Glutamatergic neuron (in vitro differentiated cells): ENCODE data around the gene FLT4. TPM values are rescaled to one million over a fixed set of nuclear protein-coding genes. Genes with fewer than 3 reads are reported as not detected.

Source experiments
- DNase-seq: peaks from one replicate; pipeline ENCODE4 v3.0.0; 2022
- H3K27ac Mint-ChIP-seq: one replicate; pipeline ENCODE4 v1.8.0; 2020; ENCODE audit warnings: mild to moderate bottlenecking, mixed read lengths, inconsistent platforms; ENCODE audit not compliant: unreplicated experiment
- H3K27me3 Mint-ChIP-seq: one replicate; pipeline ENCODE4 v1.8.0; 2020; ENCODE audit warnings: mild to moderate bottlenecking, moderate library complexity, mixed read lengths, inconsistent platforms; ENCODE audit not compliant: unreplicated experiment
- H3K36me3 Mint-ChIP-seq: one replicate; pipeline ENCODE4 v1.8.0; 2020; ENCODE audit warnings: mild to moderate bottlenecking, mixed read lengths, inconsistent platforms; ENCODE audit not compliant: unreplicated experiment
- H3K4me1 Mint-ChIP-seq: one replicate; pipeline ENCODE4 v1.8.0; 2020; ENCODE audit warnings: mild to moderate bottlenecking, low read depth, mixed read lengths, inconsistent platforms; ENCODE audit not compliant: unreplicated experiment
- H3K4me3 Mint-ChIP-seq: one replicate; pipeline ENCODE4 v1.8.0; 2020; ENCODE audit warnings: mild to moderate bottlenecking, mixed read lengths, inconsistent platforms; ENCODE audit not compliant: unreplicated experiment
- H3K9me3 Mint-ChIP-seq: one replicate; pipeline ENCODE4 v1.8.0; 2020; ENCODE audit warnings: mild to moderate bottlenecking, moderate library complexity, mixed read lengths, inconsistent platforms; ENCODE audit not compliant: unreplicated experiment
- CTCF ChIP-seq: fragments of 200-600 bp; sonication (generic); IDR thresholded peaks from one replicate; pipeline ENCODE4 v1.5.0; 2021; ENCODE audit not compliant: partially characterized antibody, unreplicated experiment
- total RNA-seq: library from RNA; stranded (reverse); fragmentation: NEBNext Ultra II Directional; extraction: Animal tissue kit (Norgen Biotek cat#: 25700); gene quantifications from one replicate; pipeline ENCODE4 v1.2.1, GENCODE V29; 2021; ENCODE audit not compliant: unreplicated experiment

The FLT4 gene
- total RNA-seq, 1 donor from 2014 or later, result 0.17 TPM

DNA sequence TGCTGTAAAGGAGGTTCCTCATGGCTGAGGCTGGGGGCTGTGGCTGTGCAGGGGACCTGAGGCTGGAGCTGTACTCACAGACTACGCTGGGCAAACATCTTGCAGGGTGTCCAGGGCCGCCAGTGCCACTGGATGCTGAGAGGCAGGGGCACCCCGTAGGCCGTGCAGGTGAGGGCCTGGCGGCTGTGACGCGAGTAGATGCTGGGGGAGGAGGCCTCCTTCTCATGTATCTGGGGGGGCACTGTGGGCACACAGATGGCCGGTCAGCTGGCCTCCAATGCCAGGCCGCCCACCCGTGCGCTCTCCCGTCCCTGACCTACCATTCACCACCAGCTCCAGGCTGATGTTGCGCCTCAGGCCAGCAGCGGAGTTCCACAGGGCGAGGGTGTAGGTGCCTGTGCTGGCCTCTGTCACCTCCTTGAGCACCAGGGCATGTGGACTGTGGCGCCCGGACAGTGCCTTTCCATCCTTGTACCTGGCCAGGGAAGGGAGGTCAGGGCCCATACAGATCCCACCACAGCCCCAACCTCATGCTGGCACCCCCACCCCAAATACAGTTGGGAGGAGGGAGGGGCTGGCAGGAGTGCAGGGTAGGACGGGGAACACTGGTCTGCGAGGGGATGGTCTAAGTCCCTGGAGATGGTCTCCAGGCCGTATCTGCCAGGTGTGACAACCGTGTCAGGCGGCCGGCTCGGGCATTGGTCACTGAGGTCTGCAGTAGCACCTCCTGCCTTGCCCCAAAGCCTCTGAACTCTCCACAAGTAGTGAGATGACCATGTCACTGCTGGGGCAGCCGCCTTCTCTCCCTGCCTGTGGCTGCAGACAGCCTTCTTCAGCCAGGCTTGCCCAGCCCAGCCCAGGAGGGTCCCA, 23.4 kb downstream of the FLT4 start:
- Mint-ChIP-seq H3K9me3 (peaks cover 1% of the 10 kb centered on the region), H3K27ac (no peak overlapping the region), H3K36me3 (no peaks in the 10 kb centered on the region), H3K27me3 (peaks cover 4% of the 10 kb centered on the region), H3K4me3 (no peak overlapping the region), H3K4me1 (no peaks in the 10 kb centered on the region)
- no peak for DNase-seq
- no peak for TF ChIP-seq CTCF

- no peak overlapping the region for H3K4me3 Mint-ChIP-seq
- no peaks in the 10 kb centered on the region for H3K4me1 Mint-ChIP-seq
- H3K27me3 Mint-ChIP-seq, result peaks cover 4% of the 10 kb centered on the region
- TF ChIP-seq CTCF, result no peak
- no peaks in the 10 kb centered on the region for H3K36me3 Mint-ChIP-seq
- DNase-seq, result no peak
- H3K9me3 Mint-ChIP-seq, result peaks cover 1% of the 10 kb centered on the region
- no peak overlapping the region for H3K27ac Mint-ChIP-seq
Observed at GRCh38 chr5:180625125-180625790, 24.1 kb downstream of the FLT4 start.

DNA sequence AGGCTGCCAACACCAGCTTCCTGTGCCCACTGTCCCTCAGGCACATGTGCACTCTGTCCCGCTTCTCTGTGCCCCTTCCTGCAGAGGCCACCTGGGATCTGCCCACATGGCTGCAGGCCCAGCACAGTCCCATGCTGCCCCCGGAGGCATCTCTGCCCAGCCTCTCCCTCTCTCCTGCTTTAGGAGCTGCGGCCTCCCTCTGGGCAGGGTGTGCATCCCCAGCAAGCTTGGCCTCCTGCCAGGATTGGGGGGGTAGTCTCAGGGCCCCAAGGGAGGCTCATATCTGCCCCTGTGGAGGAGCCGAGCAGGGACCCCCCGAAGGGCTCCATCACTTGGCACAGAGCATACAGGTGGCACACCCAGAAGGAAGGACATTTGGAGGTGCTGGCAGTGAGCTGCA, 24.8 kb downstream of the FLT4 start:
- H3K36me3 Mint-ChIP-seq, result no peaks in the 10 kb centered on the region
- no peak overlapping the region for H3K4me3 Mint-ChIP-seq
- peaks cover 4% of the 10 kb centered on the region for H3K27me3 Mint-ChIP-seq
- no peak for TF ChIP-seq CTCF
- no peak for DNase-seq
- no peaks in the 10 kb centered on the region for H3K4me1 Mint-ChIP-seq
- H3K27ac Mint-ChIP-seq, result no peak overlapping the region
- H3K9me3 Mint-ChIP-seq, result peaks cover 1% of the 10 kb centered on the region

GRCh38 chr5:180623844-180624243, 25.6 kb downstream of the FLT4 start:
- H3K36me3 Mint-ChIP-seq, result no peaks in the 10 kb centered on the region

More at GRCh38 chr5:180623844-180624243, 25.6 kb downstream of the FLT4 start:
- Mint-ChIP-seq H3K4me1 (no peaks in the 10 kb centered on the region), H3K27me3 (peaks cover 4% of the 10 kb centered on the region), H3K27ac (no peak overlapping the region), H3K4me3 (no peak overlapping the region), H3K9me3 (peaks cover 1% of the 10 kb centered on the region)
- DNase-seq, result no peak
- no peak for TF ChIP-seq CTCF
